IMR-90 (cell line): ENCODE results near the gene OR4N2.

ENCODE experiments used
- BHLHE40 ChIP-seq: fragments of 150-350 bp; IDR thresholded peaks from 2 replicates; pipeline ENCODE4 v1.6.1; 2016; ENCODE audit warnings: mild to moderate bottlenecking, low read depth, low read length
- CEBPB ChIP-seq: IDR thresholded peaks from 2 replicates; pipeline ENCODE4 v1.6.1; 2012; ENCODE audit warnings: low read depth, low read length, improper control_type of control experiment
- CTCF ChIP-seq: conservative IDR thresholded peaks from 2 replicates; pipeline ENCODE4 v1.5.1; 2012; ENCODE audit warnings: mild to moderate bottlenecking, low read depth, low read length, improper control_type of control experiment
- ELK1 ChIP-seq: fragments of 150-350 bp; IDR thresholded peaks from 2 replicates; pipeline ENCODE4 v1.6.1; 2016; ENCODE audit warnings: low read depth, mild to moderate bottlenecking, low read length, moderate library complexity, borderline replicate concordance
- FOS ChIP-seq: fragments of 150-350 bp; IDR thresholded peaks from 2 replicates; pipeline ENCODE4 v1.6.1; 2016; ENCODE audit warnings: low read depth, low read length
- MAFK ChIP-seq: IDR thresholded peaks from 2 replicates; pipeline ENCODE4 v1.6.1; 2012; ENCODE audit warnings: low read depth, low read length, improper control_type of control experiment
- MAZ ChIP-seq: IDR thresholded peaks from 2 replicates; pipeline ENCODE4 v1.6.1; 2012; ENCODE audit warnings: low read depth, mild to moderate bottlenecking, low read length, improper control_type of control experiment, moderate library complexity, borderline replicate concordance
- MXI1 ChIP-seq: IDR thresholded peaks from 2 replicates; pipeline ENCODE4 v1.6.1; 2012; ENCODE audit warnings: low read depth, mild to moderate bottlenecking, low read length, moderate library complexity, borderline replicate concordance
- POLR2A ChIP-seq: IDR thresholded peaks from 2 replicates; pipeline ENCODE4 v1.6.1; 2012; ENCODE audit warnings: mild to moderate bottlenecking, low read depth, low read length
- RAD21 ChIP-seq: IDR thresholded peaks from 2 replicates; pipeline ENCODE4 v1.6.1; 2012; ENCODE audit warnings: low read length, improper control_type of control experiment
- RCOR1 ChIP-seq: IDR thresholded peaks from 2 replicates; pipeline ENCODE4 v1.6.1; 2012; ENCODE audit warnings: mild to moderate bottlenecking, low read length, improper control_type of control experiment; ENCODE audit not compliant: insufficient replicate concordance
- RFX5 ChIP-seq: IDR thresholded peaks from 2 replicates; pipeline ENCODE4 v1.8.0; 2012; ENCODE audit warnings: low read depth, mild to moderate bottlenecking, low read length, moderate library complexity
- SMC3 ChIP-seq: fragments of 150-350 bp; IDR thresholded peaks from 2 replicates; pipeline ENCODE4 v1.6.1; 2016; ENCODE audit warnings: low read depth, mild to moderate bottlenecking, antibody characterized with exemption, low read length, moderate library complexity
- USF2 ChIP-seq: fragments of 150-350 bp; IDR thresholded peaks from 2 replicates; pipeline ENCODE4 v1.6.1; 2017; ENCODE audit warnings: mild to moderate bottlenecking, antibody characterized with exemption, low read length, low read depth

- TF ChIP-seq CTCF (no peak), FOS (no peak), ELK1 (no peak), POLR2A (no peak), RFX5 (no peak), MAFK (no peak), USF2 (no peak), MXI1 (no peak), BHLHE40 (no peak), MAZ (no peak), CEBPB (no peak), RAD21 (no peak), SMC3 (no peak), RCOR1 (no peak)
Measured at GRCh38 chr14:19823178-19823577, 19.6 kb downstream of the OR4N2 start.
